Measurements from ENCODE around the gene VRK2. TPM values are rescaled to one million over a fixed set of nuclear protein-coding genes. Genes with fewer than 3 reads are reported as not detected.
"Not testable (repeated sequence)": the region's sequence is repeated elsewhere in the genome, so short reads cannot be mapped to it uniquely, and the experiment has no call there.

VRK2 gene
- total RNA-seq, 1 experiment from 2014 or later, result 39.6 TPM

GRCh38 chr2:58145769-58146168, 99.2 kb downstream of the VRK2 start:
- intact Hi-C loops (cut with micrococcal nuclease; ENCODE audit: unreplicated experiment); H3K27me3 ChIP-seq (ENCODE audit: control insufficient read depth, insufficient read depth, low read length); CTCF ChIA-PET; H3K4me1 ChIP-seq (ENCODE audit: control insufficient read depth, insufficient read depth, low read length); H3K4me3 ChIP-seq (ENCODE audit: low read depth in 2 of 2, low read length in 2 of 2); BruUV-seq (replicated peaks); H3K27ac ChIP-seq (ENCODE audit: low read length); H3K36me3 ChIP-seq (ENCODE audit: control insufficient read depth, insufficient read depth, low read length); in situ Hi-C loops (cut with HindIII; ENCODE audit: low pct_unique_long_range_greater_than_20kb, low sequenced_read_pairs); POLR2A ChIA-PET; ATAC-seq; H3K9me3 ChIP-seq (ENCODE audit: control insufficient read depth, insufficient read depth, low read depth, low read length); DNase-seq (ENCODE audit: low read depth, low spot score): not testable (repeated sequence)

GRCh38 chr2:58146707-58147106, 100.1 kb downstream of the VRK2 start:
- Histone ChIP-seq H3K4me3 (ENCODE audit: low read depth in 2 of 2, low read length in 2 of 2) (no peak overlapping the region), H3K9me3 (ENCODE audit: control insufficient read depth, insufficient read depth, low read depth, low read length) (no peaks in the 10 kb centered on the region), H3K27ac (ENCODE audit: low read length) (no peak overlapping the region), H3K27me3 (ENCODE audit: control insufficient read depth, insufficient read depth, low read length) (no peaks in the 10 kb centered on the region), H3K36me3 (ENCODE audit: control insufficient read depth, insufficient read depth, low read length) (peaks cover 7% of the 10 kb centered on the region), H3K4me1 (ENCODE audit: control insufficient read depth, insufficient read depth, low read length) (no peaks in the 10 kb centered on the region)
- intact Hi-C loops (cut with micrococcal nuclease; ENCODE audit: unreplicated experiment) (no loop called here), in situ Hi-C loops (cut with HindIII; ENCODE audit: low pct_unique_long_range_greater_than_20kb, low sequenced_read_pairs) (no loop called here)
- DNase-seq (ENCODE audit: low read depth, low spot score) (peak; percentile 8), ATAC-seq (no peak)
- TF ChIP-seq CTCF (IDR thresholded peaks at IDR 0.05) (no peak), REST (IDR thresholded peaks at IDR 0.05; ENCODE audit: insufficient read depth in 1 of 2, low read depth in 2 of 2, low read length in 1 of 2) (no peak), TCF7L2 (IDR thresholded peaks at IDR 0.05; ENCODE audit: low read depth, low read length) (no peak), POLR2AphosphoS5 (IDR thresholded peaks at IDR 0.05; ENCODE audit: low read depth, low read length) (no peak), SIN3A (IDR thresholded peaks at IDR 0.05; ENCODE audit: borderline replicate concordance, insufficient read depth, low read depth, low read length) (no peak)
- BruUV-seq (replicated peaks), result no TSS peak
- POLR2A ChIA-PET, result no interaction called here
- CTCF ChIA-PET, result no interaction called here

- POLR2A ChIA-PET, result no interaction called here
- H3K4me1 ChIP-seq (ENCODE audit: control insufficient read depth, insufficient read depth, low read length), result no peaks in the 10 kb centered on the region; the same call in 1 of the 2 replicates
- H3K36me3 ChIP-seq (ENCODE audit: control insufficient read depth, insufficient read depth, low read length), result peaks cover 15% of the 10 kb centered on the region
- in situ Hi-C loops (cut with HindIII; ENCODE audit: low pct_unique_long_range_greater_than_20kb, low sequenced_read_pairs) (no loop called here), intact Hi-C loops (cut with micrococcal nuclease; ENCODE audit: unreplicated experiment) (no loop called here)
- no peaks in the 10 kb centered on the region for H3K9me3 ChIP-seq (ENCODE audit: control insufficient read depth, insufficient read depth, low read depth, low read length)
- CTCF ChIA-PET, result no interaction called here
- H3K27me3 ChIP-seq (ENCODE audit: control insufficient read depth, insufficient read depth, low read length), result no peaks in the 10 kb centered on the region
- no peak for TF ChIP-seq REST (IDR thresholded peaks at IDR 0.05; ENCODE audit: insufficient read depth in 1 of 2, low read depth in 2 of 2, low read length in 1 of 2)
- TF ChIP-seq CTCF (IDR thresholded peaks at IDR 0.05), result no peak
- no peak for TF ChIP-seq SIN3A (IDR thresholded peaks at IDR 0.05; ENCODE audit: borderline replicate concordance, insufficient read depth, low read depth, low read length)
- TF ChIP-seq TCF7L2 (IDR thresholded peaks at IDR 0.05; ENCODE audit: low read depth, low read length), result no peak
- TF ChIP-seq POLR2AphosphoS5 (IDR thresholded peaks at IDR 0.05; ENCODE audit: low read depth, low read length), result no peak
- H3K27ac ChIP-seq (ENCODE audit: low read length), result no peak overlapping the region
- no peak for DNase-seq (ENCODE audit: low read depth, low spot score)
- peak; percentile 65; the same call in 1 of the 2 replicates for ATAC-seq
- H3K4me3 ChIP-seq (ENCODE audit: low read depth in 2 of 2, low read length in 2 of 2), result no peak overlapping the region
- no TSS peak for BruUV-seq (replicated peaks)
Observed at GRCh38 chr2:58155160-58155778, 108.7 kb downstream of the VRK2 start.
